ENCODE data around the gene ZBTB38.

ZBTB38 gene

DNA sequence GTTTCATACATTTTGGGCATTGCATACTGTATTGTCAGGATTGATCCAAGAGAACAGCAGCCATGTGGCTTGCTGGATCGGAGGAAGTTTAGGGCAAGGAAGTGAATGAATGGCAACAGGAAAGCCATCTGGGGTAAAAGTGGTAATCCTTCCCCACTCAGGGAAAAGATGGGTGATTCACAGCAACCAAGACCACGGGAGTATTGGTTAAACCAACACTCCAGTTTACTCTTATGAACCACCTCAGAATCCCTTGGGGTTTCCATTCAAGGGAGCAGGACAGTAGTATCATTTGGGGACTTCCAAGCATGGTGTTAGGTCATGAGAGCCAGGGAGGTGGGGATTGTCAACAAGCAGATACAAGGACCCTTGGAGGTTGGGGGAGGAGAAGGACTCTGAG is 25.2 kb upstream of the ZBTB38 start:
- Histone ChIP-seq H3K9me3 (no peaks in the 10 kb centered on the region), H3K4me1 (no peaks in the 10 kb centered on the region), H3K4me3 (ENCODE audit: low read depth, low read length) (no peak overlapping the region), H3K27me3 (no peaks in the 10 kb centered on the region), H3K36me3 (no peaks in the 10 kb centered on the region)
- no peak for DNase-seq
- TF ChIP-seq, protein P1, sequence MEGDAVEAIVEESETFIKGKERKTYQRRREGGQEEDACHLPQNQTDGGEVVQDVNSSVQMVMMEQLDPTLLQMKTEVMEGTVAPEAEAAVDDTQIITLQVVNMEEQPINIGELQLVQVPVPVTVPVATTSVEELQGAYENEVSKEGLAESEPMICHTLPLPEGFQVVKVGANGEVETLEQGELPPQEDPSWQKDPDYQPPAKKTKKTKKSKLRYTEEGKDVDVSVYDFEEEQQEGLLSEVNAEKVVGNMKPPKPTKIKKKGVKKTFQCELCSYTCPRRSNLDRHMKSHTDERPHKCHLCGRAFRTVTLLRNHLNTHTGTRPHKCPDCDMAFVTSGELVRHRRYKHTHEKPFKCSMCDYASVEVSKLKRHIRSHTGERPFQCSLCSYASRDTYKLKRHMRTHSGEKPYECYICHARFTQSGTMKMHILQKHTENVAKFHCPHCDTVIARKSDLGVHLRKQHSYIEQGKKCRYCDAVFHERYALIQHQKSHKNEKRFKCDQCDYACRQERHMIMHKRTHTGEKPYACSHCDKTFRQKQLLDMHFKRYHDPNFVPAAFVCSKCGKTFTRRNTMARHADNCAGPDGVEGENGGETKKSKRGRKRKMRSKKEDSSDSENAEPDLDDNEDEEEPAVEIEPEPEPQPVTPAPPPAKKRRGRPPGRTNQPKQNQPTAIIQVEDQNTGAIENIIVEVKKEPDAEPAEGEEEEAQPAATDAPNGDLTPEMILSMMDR (IDR thresholded peaks at IDR 0.05; ENCODE audit: low read depth, low read length): no peak

DNA sequence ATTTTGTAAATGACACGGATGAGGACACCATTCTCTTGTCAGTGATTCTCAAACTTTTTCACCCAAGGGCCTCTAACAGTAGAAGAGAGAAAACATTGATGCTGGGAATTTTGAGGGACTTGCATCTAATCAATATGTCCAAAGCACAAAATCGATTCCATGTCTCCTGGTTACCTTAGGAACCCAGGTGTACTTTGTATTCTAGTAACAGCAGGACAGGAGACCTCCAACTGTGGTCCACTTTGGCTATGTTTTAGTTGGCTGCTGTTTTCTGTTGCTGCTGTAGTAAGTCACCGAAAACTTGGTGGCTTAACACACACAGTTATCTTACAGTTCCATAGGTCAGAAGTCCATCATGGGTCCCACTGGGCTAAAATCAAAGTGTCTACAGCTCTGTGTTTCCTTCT is 24.4 kb upstream of the ZBTB38 start:
- Histone ChIP-seq H3K4me1 (peaks cover 4% of the 10 kb centered on the region; the same call in 1 of the 2 replicates), H3K36me3 (no peaks in the 10 kb centered on the region), H3K9me3 (no peaks in the 10 kb centered on the region), H3K27me3 (no peaks in the 10 kb centered on the region), H3K4me3 (ENCODE audit: low read depth, low read length) (no peak overlapping the region)
- DNase-seq: no peak
- TF ChIP-seq, protein P1 (IDR thresholded peaks at IDR 0.05; ENCODE audit: low read depth, low read length): no peak

DNA sequence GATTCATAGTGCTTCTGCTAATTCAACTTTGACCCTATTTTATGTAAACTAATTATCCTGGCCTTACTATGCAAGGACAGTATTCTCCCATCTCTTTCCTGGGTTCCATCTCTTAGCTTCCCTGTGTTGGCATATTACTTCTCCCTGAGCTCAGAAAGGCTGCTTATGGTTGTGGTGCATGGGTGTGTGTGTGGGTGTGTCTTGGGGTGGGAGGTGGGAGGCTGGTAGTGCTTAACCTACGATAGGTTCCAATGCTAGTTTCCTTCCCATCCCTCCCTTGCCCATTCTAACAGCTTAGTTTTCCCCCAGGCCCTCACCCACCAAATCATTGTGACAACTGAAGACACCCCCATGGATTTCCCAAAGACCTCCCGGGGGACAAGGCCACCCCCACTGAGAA is 22.8 kb upstream of the ZBTB38 start:
- Histone ChIP-seq H3K4me3 (ENCODE audit: low read depth, low read length) (no peak overlapping the region), H3K27me3 (no peaks in the 10 kb centered on the region), H3K4me1 (peaks cover 4% of the 10 kb centered on the region; the same call in 1 of the 2 replicates), H3K9me3 (no peaks in the 10 kb centered on the region), H3K36me3 (no peaks in the 10 kb centered on the region)
- TF ChIP-seq, protein P1 (IDR thresholded peaks at IDR 0.05; ENCODE audit: low read depth, low read length): no peak
- DNase-seq: no peak

DNA sequence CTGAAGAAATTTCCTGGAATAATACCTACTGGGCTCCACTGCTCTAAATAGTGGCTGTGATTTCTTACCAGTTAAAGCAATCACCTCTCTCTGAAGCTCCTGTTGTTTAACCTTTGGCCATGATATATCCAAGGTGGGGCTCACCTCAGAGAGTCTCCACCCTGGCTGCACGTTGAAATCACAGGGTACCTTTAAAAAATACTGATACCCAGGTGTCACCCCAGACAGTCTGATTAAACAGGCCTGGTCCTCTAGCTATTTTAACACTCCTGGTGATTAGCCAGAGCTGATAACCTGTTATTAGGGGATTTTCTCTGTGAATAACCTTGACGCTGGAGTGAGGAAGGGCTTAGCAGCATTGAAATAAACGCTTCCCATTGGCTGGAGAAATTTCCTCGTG is 22.3 kb upstream of the ZBTB38 start:
- Histone ChIP-seq H3K4me1 (peaks cover 4% of the 10 kb centered on the region; the same call in 1 of the 2 replicates), H3K9me3 (no peaks in the 10 kb centered on the region), H3K4me3 (ENCODE audit: low read depth, low read length) (no peak overlapping the region), H3K27me3 (no peaks in the 10 kb centered on the region), H3K36me3 (no peaks in the 10 kb centered on the region)
- no peak for DNase-seq
- TF ChIP-seq, protein P1 (IDR thresholded peaks at IDR 0.05; ENCODE audit: low read depth, low read length): no peak

DNA sequence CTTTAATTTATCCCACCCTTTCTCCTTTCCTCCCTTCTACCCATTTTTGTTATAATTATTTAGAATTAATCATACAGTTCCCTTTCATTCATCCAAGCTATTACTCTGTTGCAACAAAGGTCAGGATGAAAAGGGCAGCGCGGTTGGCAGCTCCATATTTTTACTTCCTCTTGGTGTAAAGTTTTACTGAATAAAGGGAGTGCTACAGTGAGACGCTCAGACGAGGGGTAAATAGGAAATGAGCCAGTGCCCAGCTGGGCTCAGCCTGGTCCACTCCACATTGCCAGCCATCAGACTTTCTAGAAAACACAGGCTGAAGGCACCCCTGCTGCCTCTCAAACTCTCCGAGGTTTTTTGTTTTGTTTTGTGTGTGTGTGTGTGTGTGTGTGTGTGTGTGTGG is 21.9 kb upstream of the ZBTB38 start:
- Histone ChIP-seq H3K27me3 (no peaks in the 10 kb centered on the region), H3K9me3 (no peaks in the 10 kb centered on the region), H3K4me1 (peaks cover 4% of the 10 kb centered on the region; the same call in 1 of the 2 replicates), H3K36me3 (no peaks in the 10 kb centered on the region), H3K4me3 (ENCODE audit: low read depth, low read length) (no peak overlapping the region)
- no peak for DNase-seq
- TF ChIP-seq, protein P1 (IDR thresholded peaks at IDR 0.05; ENCODE audit: low read depth, low read length): no peak

DNA sequence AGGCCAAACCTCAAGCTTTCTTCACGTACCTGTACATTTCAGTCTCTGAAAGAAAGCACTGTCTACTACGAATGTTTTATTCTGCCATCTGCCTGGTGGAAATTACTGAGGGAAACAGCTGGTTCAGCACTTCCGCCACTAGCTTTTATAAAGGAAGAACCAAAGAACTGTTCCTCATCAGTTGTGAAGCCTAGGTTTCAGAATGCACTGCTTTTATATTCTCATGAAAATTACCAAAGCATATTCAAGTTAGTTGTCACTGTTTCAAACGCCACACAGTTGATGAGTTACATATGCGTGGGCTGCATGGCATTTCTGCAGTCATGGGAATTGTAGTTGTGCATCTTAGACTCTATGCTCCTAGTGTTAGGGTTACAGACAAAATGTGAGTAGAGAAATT is 21.5 kb upstream of the ZBTB38 start:
- Histone ChIP-seq H3K36me3 (no peaks in the 10 kb centered on the region), H3K4me1 (peaks cover 4% of the 10 kb centered on the region; the same call in 1 of the 2 replicates), H3K4me3 (ENCODE audit: low read depth, low read length) (no peak overlapping the region), H3K9me3 (no peaks in the 10 kb centered on the region), H3K27me3 (no peaks in the 10 kb centered on the region)
- TF ChIP-seq, protein P1 (IDR thresholded peaks at IDR 0.05; ENCODE audit: low read depth, low read length): no peak
- DNase-seq: no peak
